ENCODE data around the gene PHKG1.
A peak's percentile ranks its signal among the peaks of the same experiment; 100 is the strongest.

The PHKG1 gene

GRCh38 chr7:56079450-56080185 lies 13.1 kb downstream of the PHKG1 start:
- no peak overlapping the region for H3K27ac ChIP-seq (ENCODE audit: low read depth, low read length, poor library complexity, severe bottlenecking)
- H3K4me3 ChIP-seq (ENCODE audit: low read depth, low read length, poor library complexity, severe bottlenecking), result no peak overlapping the region
- no peak overlapping the region for H2AFZ ChIP-seq (ENCODE audit: low read length)
- H3K27me3 ChIP-seq (ENCODE audit: insufficient read depth, low read length), result no peaks in the 10 kb centered on the region
- H3K36me3 ChIP-seq (ENCODE audit: insufficient read depth, low read length), result peaks cover 58% of the 10 kb centered on the region
- H3K79me2 ChIP-seq (ENCODE audit: insufficient read depth, low read length), result no peaks in the 10 kb centered on the region
- H3K9ac ChIP-seq (ENCODE audit: low read length), result no peak overlapping the region
- no peaks in the 10 kb centered on the region for H3F3A ChIP-seq (ENCODE audit: insufficient read depth, low read length)
- H3K9me2 ChIP-seq (ENCODE audit: low read depth, low read length), result no peaks in the 10 kb centered on the region
- no peaks in the 10 kb centered on the region for H3K9me3 ChIP-seq (ENCODE audit: low read length)
- no peak overlapping the region for H3K4me2 ChIP-seq (ENCODE audit: low read length)
- peaks cover under 1% of the 10 kb centered on the region for H3K4me1 ChIP-seq (ENCODE audit: insufficient read depth, low read length, severe bottlenecking)
- no peaks in the 10 kb centered on the region for H4K20me1 ChIP-seq (ENCODE audit: insufficient read depth, low read length)
- TF ChIP-seq, protein P1, sequence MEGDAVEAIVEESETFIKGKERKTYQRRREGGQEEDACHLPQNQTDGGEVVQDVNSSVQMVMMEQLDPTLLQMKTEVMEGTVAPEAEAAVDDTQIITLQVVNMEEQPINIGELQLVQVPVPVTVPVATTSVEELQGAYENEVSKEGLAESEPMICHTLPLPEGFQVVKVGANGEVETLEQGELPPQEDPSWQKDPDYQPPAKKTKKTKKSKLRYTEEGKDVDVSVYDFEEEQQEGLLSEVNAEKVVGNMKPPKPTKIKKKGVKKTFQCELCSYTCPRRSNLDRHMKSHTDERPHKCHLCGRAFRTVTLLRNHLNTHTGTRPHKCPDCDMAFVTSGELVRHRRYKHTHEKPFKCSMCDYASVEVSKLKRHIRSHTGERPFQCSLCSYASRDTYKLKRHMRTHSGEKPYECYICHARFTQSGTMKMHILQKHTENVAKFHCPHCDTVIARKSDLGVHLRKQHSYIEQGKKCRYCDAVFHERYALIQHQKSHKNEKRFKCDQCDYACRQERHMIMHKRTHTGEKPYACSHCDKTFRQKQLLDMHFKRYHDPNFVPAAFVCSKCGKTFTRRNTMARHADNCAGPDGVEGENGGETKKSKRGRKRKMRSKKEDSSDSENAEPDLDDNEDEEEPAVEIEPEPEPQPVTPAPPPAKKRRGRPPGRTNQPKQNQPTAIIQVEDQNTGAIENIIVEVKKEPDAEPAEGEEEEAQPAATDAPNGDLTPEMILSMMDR (IDR thresholded peaks at IDR 0.05; ENCODE audit: low read length), result peak; percentile 53
- no peak for TF ChIP-seq EZH2 (IDR thresholded peaks at IDR 0.05; ENCODE audit: borderline replicate concordance, low read length)

DNA sequence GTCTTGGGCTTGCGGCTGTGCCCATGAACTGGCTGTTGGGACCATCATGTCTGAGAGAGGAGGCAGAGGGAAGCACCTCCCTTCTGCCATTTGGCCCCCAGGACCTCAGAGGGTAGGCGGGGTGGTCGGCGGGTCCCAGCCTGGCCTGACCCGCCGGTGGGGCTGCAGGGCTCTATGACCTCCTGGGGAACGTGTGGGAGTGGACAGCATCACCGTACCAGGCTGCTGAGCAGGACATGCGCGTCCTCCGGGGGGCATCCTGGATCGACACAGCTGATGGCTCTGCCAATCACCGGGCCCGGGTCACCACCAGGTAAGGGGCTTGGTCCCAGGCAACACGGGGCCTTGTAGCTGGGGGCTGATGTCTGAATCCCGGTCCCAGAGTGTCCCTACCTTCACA lies 14.6 kb downstream of the PHKG1 start:
- Histone ChIP-seq H3K27ac (ENCODE audit: low read depth, low read length, poor library complexity, severe bottlenecking) (no peak overlapping the region), H2AFZ (ENCODE audit: low read length) (no peak overlapping the region), H3K4me1 (ENCODE audit: insufficient read depth, low read length, severe bottlenecking) (peaks cover 8% of the 10 kb centered on the region), H3K36me3 (ENCODE audit: insufficient read depth, low read length) (peaks cover 61% of the 10 kb centered on the region), H3K9ac (ENCODE audit: low read length) (no peak overlapping the region), H3K9me3 (ENCODE audit: low read length) (no peaks in the 10 kb centered on the region), H3K27me3 (ENCODE audit: insufficient read depth, low read length) (no peaks in the 10 kb centered on the region), H3F3A (ENCODE audit: insufficient read depth, low read length) (no peaks in the 10 kb centered on the region), H3K9me2 (ENCODE audit: low read depth, low read length) (no peaks in the 10 kb centered on the region), H3K79me2 (ENCODE audit: insufficient read depth, low read length) (no peaks in the 10 kb centered on the region), H3K4me3 (ENCODE audit: low read depth, low read length, poor library complexity, severe bottlenecking) (no peak overlapping the region), H4K20me1 (ENCODE audit: insufficient read depth, low read length) (no peaks in the 10 kb centered on the region), H3K4me2 (ENCODE audit: low read length) (no peak overlapping the region)
- TF ChIP-seq, protein P1 (IDR thresholded peaks at IDR 0.05; ENCODE audit: low read length), result no peak
- TF ChIP-seq EZH2 (IDR thresholded peaks at IDR 0.05; ENCODE audit: borderline replicate concordance, low read length), result no peak

DNA sequence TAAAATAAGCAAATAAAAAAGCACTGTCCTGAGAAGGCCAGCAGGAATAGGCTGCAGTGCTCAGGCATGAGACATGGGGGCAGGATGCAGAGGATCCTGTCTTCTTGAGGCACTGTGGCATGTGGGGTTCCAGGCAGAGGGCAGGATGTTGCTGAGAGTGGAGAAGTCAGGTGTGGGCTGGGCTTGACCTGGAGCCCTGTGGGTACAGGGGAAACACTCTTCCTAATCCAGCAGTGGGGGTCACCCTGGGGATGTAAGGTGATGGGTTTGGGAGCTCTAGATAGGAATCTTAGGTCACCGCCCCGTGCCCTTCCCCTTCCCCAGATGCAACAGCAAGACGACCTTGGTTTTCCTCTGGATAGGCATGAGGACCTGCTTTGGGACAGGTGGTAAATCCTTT lies 15.1 kb downstream of the PHKG1 start:
- no peak overlapping the region for H3K9ac ChIP-seq (ENCODE audit: low read length)
- peaks cover 3% of the 10 kb centered on the region; the same call in 1 of the 2 replicates for H3F3A ChIP-seq (ENCODE audit: insufficient read depth, low read length)
- H3K27me3 ChIP-seq (ENCODE audit: insufficient read depth, low read length), result no peaks in the 10 kb centered on the region
- H2AFZ ChIP-seq (ENCODE audit: low read length), result no peak overlapping the region
- H3K36me3 ChIP-seq (ENCODE audit: insufficient read depth, low read length), result peaks cover 66% of the 10 kb centered on the region
- no peaks in the 10 kb centered on the region for H3K9me2 ChIP-seq (ENCODE audit: low read depth, low read length)
- no peak overlapping the region for H3K27ac ChIP-seq (ENCODE audit: low read depth, low read length, poor library complexity, severe bottlenecking)
- no peaks in the 10 kb centered on the region for H4K20me1 ChIP-seq (ENCODE audit: insufficient read depth, low read length)
- H3K4me2 ChIP-seq (ENCODE audit: low read length), result no peak overlapping the region
- no peak overlapping the region for H3K4me3 ChIP-seq (ENCODE audit: low read depth, low read length, poor library complexity, severe bottlenecking)
- H3K9me3 ChIP-seq (ENCODE audit: low read length), result no peaks in the 10 kb centered on the region
- no peaks in the 10 kb centered on the region for H3K79me2 ChIP-seq (ENCODE audit: insufficient read depth, low read length)
- TF ChIP-seq, protein P1 (IDR thresholded peaks at IDR 0.05; ENCODE audit: low read length), result no peak
- TF ChIP-seq EZH2 (IDR thresholded peaks at IDR 0.05; ENCODE audit: borderline replicate concordance, low read length), result no peak
- H3K4me1 ChIP-seq (ENCODE audit: insufficient read depth, low read length, severe bottlenecking), result peaks cover 8% of the 10 kb centered on the region
